Sigmoid colon (tissue), 4 donors: ENCODE data around the gene MIOS.

Experiments used
- EP300 ChIP-seq, 4 donors: sonication (generic); formaldehyde crosslinking; IDR thresholded peaks; one replicate each; pipeline ENCODE4 v1.6.1; 2017; ENCODE audit warnings: antibody characterized with exemption in 4 of 4
- POLR2A ChIP-seq, 2 donors: fragments of 450-650 bp; IDR thresholded peaks; one replicate each; pipeline ENCODE4 v1.6.1; 2016; ENCODE audit warnings: antibody characterized with exemption in 2 of 2, mild to moderate bottlenecking in 2 of 2, moderate library complexity in 2 of 2
- POLR2AphosphoS5 ChIP-seq, 4 donors: sonication (generic); formaldehyde crosslinking; IDR thresholded peaks; one replicate each; pipeline ENCODE4 v1.6.1; 2017; ENCODE audit warnings: antibody characterized with exemption in 4 of 4
- TF ChIP-seq, protein P1 (sequence below), 4 experiments: fragments of 450-650 bp in 3 of 4; fragments of 200-600 bp in 1 of 4; IDR thresholded peaks; one replicate each; pipeline ENCODE4 v1.5.1; 2016 to 2019; ENCODE audit warnings: antibody characterized with exemption in 4 of 4, mild to moderate bottlenecking in 3 of 4, moderate library complexity in 2 of 4

DNA sequence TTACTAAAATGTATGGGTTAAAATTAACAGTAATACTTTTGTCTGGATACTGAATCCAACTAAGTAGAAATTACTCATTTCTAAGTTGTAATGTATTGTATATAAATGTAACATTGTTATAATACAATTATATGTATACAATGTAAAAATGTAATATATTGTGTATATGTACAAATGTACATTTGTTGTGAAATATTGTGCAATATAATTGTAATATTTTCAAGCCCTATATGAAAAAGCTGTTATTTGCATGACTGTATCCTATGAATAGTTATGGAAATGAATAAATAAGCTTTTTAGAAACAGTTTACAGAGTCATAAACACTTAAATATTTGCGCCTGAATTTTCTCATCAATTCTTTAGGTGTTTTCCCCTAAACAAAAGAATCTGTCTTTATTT, 53.6 kb downstream of the MIOS start:
- TF ChIP-seq, protein P1, sequence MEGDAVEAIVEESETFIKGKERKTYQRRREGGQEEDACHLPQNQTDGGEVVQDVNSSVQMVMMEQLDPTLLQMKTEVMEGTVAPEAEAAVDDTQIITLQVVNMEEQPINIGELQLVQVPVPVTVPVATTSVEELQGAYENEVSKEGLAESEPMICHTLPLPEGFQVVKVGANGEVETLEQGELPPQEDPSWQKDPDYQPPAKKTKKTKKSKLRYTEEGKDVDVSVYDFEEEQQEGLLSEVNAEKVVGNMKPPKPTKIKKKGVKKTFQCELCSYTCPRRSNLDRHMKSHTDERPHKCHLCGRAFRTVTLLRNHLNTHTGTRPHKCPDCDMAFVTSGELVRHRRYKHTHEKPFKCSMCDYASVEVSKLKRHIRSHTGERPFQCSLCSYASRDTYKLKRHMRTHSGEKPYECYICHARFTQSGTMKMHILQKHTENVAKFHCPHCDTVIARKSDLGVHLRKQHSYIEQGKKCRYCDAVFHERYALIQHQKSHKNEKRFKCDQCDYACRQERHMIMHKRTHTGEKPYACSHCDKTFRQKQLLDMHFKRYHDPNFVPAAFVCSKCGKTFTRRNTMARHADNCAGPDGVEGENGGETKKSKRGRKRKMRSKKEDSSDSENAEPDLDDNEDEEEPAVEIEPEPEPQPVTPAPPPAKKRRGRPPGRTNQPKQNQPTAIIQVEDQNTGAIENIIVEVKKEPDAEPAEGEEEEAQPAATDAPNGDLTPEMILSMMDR (IDR thresholded peaks at IDR 0.05), result no peak
- no peak for TF ChIP-seq POLR2A (IDR thresholded peaks at IDR 0.05)
- TF ChIP-seq POLR2AphosphoS5 (IDR thresholded peaks at IDR 0.05), result no peak
- TF ChIP-seq EP300 (IDR thresholded peaks at IDR 0.05), result no peak
